Colon (tissue), 2 donors: ENCODE data around the gene COPA.
"Not testable (repeated sequence)": the region's sequence is repeated elsewhere in the genome, so short reads cannot be mapped to it uniquely, and the experiment has no call there.

Experiments used
- FAIRE-seq: peaks from 2 replicates; lab custom pipeline; 2012; peaks lifted over from hg19 to GRCh38; lab: Jason Lieb, UNC
- donor health status: control.
- donor health status: control.

COPA gene

DNA sequence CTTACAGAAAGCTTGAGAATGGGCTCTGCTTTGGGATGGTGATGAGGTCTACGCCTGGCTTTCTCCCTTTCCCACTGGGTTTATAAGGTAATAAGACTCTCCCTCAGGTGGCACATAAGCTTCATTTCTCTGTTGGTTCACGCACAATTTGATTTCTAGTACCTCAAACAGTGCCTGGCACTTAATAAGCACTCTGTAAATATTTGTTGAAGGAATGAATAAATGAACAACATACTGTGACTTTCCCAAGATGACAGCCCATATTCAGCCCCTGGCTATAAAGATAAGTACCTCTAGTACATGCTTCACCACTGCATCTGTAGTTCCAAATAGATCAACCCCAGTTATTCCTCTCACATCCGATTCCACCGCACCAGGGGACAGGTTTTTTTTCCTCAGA is 17.8 kb downstream of the COPA start:
- no peak for FAIRE-seq

DNA sequence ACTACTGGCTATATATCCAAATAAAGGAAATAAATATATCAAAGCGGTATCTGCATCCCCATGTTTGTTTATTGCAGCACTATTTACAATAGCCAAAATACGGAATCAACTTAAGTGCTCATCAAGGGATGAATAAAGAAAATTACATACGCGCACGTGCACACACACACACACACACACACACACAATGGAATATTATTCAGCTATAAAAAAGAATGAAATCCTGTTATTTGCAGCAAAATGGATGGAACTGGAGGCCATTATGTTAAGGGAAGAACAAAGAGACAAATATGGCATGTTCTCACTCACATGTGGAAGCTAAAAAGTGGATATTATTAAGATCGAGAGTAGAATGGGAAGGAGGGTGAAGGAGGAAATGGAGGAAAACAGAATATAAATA is 20.2 kb downstream of the COPA start:
- FAIRE-seq = no peak

DNA sequence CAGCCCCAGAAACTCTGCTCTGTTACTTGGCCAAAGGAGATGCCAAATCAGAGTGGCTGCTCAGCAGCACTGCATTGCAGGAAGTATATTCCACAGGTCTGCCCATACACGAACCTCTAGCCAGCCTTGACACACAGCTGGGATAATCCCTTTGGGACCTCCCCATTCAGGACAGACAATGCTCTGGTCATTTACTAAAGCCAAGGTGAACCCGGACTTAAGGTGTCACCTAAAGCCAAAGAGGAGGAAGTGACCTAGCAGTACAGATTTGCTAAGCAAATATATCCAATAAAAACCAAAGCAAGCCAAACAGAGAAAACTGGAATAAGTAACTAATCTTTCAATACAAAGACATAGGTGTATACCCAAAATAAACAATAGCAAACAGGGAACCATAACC is 27.7 kb downstream of the COPA start:
- FAIRE-seq = no peak

DNA sequence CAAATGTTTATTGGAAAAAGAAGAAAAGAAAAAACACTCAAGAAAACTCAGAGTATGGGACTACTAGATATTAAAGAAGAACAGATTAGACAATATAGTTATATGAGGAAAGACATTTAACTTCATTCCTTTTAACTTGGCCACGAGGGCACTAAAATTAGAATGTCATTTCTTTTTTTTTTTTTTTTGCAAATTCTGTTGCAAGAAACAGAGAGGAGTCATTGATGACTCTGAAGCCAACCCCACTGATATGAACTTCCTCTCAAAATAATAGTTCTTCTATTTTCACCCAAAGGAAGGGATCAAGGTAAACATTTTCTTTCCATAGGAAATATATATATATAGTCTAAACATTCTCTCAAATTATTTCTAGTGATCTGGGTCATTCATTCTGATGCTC is 33.5 kb downstream of the COPA start:
- FAIRE-seq = no peak

DNA sequence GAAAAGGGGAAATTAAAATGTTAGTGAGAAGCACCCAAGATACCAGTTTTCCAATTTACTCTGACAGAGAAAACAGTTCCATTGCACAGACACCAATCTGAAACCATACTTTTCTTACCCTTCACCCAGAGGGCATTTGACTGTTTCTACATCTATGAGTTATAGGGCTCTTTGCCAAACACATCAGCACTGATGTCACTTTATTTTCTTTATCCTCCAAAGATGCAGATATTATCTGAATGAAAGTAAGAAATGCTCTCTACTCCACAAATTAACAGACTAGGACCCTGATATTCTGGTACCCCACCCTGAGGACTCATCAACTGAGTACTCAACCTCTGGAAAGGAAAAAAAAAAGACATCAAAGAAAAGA is 33.9 kb downstream of the COPA start:
- FAIRE-seq = no peak

DNA sequence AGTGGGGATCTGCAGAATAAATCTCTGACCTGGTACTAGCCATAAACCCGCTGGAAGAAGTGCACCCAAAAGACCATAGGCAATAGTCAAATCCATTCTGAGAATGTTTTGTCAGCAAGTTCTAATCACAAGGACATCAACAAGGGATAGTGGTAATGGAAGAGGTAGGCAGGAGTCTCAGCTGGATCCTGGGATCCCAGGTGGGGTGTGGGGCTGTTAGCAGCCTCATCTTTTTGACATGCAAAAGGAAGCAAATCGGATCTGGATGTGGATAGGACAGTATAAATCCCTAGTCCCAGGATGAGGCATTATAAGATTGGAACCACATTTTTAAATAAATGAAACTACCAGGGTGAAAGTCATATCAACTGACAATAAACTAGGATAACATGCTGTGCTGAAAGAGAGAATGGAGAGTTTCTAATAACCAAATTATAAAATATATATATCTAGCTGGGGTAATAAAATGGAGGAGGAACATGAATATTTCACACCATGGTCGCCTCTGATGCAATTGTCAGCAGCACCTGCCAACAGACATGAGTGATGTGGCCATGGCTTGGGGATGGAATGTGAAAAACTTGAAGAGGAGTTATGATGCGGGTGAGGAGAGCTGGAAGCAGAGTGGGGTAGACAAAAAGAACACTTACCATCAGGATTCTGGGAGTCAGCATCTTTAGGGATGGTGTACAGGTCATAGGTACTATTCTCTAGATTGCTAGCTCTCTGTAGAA is 34.4 kb downstream of the COPA start:
- no peak for FAIRE-seq

DNA sequence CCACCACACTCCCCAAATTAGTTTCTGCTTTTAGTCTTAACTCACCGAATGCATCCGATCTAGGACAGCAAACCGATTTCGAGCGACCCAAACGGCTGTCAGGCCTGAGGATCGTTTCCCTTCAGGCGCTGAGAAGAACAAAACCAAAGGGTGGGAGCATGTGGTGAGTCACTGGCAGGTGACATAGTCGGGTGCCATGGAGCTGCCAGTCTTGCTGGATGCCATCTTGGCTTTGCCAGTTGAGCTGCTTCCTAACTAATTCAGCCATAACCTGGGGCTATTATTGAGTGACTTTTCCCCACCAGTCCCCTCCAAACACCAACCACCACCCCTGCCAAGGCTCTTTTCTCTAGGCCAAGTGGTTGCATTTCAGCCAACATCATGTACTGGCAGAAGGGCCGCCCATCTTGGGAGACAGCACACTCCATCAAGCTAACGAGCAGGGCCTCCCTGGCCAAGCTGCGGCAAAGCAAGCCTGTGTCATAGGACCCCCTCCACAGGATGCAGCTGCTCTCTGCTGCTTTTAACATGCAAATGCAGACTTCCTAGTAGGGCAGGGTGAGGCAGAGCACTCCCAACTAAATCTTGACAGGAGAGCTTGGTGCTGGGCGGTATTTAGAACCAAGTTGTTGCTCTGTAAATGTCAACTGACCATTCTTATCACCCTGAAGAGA is 35.8 kb downstream of the COPA start:
- FAIRE-seq = no peak

DNA sequence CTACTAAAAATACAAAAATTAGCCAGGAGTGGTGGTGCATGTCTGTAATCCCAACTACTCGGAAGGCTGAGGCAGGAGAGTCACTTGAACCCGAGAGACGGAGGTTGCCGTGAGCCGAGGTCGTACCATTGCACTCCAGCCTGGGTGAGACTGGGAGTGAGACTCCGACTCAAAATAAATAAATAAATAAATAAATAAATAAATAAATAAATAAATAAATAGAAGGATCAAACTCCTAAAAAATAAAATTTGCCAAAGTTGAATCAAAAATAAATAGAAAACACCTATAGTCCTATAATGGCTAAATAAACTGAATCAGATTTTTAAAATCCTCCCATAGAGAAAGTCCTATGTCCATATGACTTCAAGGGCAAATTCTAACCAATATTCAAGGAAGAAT is 42.9 kb downstream of the COPA start:
- FAIRE-seq = no peak

DNA sequence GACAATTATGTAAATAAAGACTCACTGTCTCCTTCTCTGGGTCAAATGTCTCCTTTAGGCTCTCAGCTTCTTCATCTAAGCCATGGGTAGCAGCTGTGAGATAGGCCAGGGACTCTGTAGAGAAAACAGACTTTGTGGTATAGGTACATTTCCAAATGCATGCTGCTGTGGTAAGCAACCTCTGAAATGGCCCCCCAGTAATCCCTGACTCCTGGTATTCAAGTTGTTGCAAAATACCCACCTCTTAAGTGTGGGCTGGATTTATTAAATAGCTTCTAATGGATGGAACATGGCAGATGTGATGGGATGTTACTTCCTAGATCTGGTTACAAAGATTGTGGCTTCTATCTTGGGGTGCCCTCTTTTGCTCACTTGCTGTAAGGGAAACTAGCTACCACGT is 47.0 kb downstream of the COPA start:
- no peak for FAIRE-seq

DNA sequence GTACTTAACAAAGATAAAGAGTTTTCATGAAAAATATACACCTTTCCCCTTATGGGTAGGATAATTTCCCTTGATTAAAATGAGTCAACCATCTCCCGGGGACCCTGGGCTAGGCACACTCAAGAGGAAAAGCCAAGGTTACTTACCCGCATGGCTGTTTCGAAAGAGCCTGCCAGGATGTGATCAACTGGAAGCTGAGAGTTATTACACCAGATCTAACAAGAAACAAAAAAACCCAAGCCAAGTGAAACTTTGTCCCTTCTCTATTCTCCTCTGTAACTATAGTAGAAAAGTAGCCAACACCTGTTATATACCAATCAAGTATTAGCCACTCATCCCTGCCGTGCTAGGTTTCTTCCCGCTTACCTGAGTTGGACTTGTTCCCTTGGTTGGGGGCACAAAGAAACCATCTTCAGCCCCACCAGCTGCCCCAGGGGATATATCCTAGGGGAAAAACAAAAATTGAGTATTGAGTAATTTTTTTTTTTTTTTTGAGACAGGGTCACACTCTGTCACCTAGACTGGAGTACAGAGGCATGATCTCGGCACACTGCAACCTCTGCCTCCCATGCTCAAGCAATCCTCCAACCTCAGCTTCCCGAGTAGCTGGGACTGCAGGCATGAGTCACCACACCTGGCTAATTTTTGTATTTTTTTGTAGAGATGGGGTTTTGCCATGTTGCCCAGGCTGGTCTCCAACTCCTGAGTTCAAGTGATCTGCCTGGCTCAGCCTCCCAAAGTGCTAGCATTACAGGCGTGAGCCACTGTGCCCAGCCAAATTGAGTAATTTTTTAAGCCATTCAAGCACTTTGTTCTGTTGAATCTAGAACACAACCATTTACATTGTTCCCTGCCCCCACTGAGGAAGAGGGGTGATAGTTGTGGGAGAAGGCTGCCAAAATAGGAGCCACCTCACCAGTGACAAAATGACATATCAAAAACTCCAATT is 49.8 kb downstream of the COPA start:
- no peak for FAIRE-seq

DNA sequence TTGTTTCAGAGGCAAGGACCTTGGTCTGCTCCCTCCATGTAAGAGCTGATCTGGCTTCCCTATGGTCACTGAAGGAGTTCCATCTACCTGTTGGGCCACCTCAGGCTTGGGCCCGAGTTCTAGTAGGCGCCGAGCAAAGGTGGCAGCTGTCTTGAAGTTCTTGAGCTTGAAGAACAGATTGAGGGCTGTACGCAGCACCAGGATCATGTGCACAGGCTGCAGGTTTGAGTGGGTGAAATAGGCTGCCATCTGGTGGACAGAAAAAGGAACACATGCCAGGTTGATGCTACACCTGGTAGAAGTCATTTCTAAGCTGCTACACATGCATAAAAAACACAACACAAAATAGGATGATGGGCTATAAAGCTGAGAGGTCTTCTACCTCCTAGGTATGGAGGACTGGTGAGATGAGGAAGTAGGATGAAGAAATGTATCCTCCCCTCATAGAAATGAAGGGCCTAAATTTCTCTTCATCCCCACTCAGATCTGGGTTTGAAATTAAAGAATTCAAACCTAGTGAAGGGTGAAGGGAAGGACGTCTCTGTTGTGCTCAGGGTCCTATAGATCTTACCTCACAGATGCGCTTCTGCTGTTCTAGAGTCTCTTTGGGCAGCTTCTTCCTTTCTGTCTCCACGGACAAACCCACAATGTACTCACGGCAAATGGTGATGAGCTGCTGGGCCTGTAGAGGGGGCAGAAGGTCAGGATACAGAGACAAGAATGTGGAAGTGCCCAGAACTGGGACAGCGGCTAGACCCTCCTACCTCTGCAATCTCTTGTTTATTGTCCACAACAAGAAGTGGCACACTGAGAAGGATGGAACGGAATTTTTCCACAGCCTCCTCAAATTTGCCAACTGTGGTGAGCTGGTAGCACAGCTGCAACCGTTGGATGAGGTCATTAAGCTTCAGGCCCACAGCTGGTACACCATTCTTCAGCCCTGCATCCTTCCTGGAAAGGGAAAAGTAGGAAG is 51.5 kb downstream of the COPA start:
- no peak for FAIRE-seq

DNA sequence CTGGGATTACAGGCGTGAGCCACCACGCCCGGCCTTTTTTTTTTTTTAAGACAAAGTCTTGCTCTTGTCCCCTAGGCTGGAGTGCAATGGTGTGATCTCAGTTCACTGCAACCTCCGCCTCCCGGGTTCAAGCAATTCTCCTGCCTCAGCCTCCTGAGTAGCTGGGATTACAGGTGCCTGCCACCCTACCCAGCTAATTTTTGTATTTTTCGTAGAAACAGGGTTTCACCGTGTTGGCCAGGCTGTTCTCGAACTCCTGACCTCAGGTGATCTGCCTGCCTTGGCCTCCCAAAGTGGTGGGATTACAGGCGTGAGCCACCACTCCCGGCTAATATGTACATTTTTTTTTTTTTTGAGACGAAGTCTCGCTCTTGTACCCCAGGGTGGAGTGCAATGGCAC is 55.3 kb downstream of the COPA start:
- FAIRE-seq = not testable (repeated sequence)

DNA sequence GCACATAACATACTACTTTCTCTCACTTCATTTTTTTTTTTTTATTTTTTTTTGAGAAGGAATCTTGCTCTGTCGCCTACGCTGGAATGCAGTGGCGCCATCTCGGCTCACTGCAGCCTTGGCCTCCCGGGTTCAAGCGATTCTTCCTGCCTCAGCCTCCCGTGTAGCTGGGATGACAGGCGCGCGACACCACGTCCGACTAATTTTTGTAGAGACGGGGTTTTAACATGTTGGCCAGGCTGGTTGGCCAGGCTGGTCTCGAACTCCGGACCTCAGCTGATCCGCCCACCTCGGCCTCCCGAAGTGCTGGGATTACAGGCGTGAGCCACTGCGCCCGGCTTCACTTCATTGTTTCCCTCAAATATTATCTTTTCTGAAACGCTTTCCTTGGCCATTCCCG is 57.5 kb downstream of the COPA start:
- FAIRE-seq = no peak

DNA sequence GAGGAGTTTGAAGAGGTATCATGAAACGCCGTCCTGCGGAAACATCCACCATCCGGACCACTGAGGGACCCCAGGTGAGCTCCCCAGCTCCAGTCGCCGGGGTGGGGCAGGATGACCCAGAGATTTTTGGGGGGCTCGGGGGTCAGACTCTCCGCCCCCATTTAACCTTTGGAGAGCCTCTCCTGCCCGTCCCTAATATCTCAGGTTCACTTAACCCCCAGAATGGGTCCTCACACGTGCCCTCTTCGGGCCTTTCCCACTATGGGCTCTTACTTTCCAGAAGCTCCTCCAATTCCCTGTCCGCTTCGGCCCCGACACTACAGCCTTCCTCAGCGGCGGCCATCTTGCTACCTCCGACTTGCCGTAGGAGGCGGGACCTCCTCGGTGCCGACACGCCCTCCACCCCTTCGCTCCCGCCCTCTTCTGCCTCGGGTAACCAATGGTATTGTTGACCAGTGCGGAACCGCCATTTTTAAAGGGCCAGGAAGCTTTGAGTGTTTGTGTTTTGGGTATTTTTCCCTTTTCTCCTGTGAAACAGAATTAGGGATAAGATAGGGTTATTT is 58.2 kb downstream of the COPA start, which contains the start of gene PEX19:
TSS of gene PEX19 (minus strand) at position 352 of the 563 bp plus-strand sequence. CDS start at position 343, 9 bp downstream.
- FAIRE-seq = peak; percentile 24

DNA sequence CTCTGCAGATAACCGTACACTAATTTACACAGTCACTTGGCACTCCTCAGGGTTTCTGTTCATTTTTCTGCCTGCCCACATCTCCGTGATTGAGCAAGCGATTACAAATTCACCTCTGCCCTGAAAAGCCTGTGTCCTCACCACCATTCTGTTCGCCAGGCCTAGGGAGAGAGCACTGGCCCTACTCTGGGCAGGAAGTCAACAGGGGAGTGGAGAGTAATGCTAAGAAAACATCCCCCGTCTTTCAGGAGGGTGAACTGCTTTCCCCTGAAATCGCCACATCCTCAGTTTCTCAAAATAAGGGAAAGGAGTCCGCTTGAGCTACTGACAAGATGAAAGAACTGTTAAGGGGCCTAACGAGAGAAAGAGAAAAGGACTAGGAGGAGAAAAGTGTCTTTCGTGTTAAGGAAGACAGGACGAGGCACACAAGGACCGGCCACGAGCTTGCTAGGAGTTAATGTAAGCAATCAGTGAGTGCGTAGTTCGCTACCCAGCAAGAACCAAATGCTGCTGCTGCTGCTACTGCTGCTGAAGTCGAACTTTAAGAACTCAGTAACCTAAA is 58.7 kb downstream of the COPA start:
- FAIRE-seq = no peak

DNA sequence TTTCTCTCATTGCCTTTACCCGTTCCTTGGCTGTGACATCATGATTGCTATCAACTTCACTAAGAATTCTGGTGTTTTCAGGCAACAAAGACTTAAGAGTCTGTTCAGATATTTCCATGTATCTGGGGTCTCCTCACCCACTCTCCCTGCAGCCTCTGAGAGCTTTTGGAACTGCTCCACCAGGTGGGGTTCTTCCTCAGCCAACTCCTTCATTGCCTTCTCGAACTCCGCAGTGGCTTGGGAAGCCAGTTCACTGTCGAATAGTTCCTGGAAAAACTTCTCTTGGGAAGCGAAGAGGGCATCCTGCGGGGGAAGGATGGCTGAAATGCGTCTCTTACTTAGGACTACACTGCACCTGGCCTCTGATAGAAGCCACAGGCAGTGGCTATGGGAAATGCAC is 60.2 kb downstream of the COPA start:
- no peak for FAIRE-seq

DNA sequence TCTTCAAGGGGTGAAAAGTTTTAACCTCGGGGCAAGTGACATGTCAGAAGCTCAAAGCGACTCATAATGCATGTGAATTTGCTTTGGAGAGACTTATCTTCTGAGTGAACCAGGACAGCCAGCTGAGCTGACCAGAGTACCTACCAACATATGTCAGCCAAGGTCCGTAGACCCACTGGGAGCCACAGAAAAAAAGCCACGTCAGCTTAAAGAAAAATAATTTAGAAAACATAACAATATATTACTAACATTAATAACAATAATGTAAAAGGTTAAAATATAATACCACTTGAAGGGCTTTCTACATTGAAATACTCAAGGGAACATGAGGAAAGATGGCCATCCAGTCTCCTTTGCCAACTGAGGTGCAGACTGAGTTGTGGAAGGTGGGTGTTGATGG is 65.1 kb downstream of the COPA start:
- FAIRE-seq = no peak

DNA sequence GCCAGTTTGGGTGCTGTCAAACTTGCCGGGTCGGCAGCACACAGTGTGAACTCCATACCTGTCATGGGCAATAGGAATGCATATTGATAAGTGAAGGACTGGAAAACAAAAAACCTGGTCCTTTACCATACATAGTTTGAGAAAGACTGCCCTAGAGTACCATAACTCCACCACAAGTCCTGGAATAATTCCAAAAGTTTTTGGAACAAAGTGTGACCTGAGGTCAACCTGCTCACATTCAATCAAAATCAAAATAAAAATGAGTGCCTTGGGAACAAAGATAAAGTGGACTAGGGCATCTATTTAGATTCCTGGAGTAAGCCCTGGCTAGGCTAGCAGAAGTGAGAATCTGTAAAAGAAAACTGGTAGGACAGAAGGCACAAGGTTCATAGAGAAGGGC is 65.7 kb downstream of the COPA start:
- no peak for FAIRE-seq

DNA sequence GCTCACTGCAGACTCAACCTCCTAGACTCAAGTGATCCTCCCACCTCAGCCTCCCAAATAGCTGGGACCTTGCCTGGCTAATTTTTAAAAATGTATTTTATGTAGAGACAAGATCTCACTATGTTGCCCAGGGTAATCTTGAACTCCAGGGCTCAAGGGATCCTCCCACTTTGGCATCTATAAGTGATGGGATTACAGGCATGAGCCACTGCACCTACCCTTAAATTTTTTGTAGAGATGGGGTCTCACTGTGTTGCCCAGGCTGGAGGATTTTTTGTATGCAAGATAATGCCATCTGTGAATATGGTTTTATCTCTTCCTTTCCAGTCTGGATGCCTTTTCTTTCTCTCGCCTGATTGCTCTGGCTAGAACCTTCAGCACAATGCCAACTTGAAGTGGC is 72.0 kb downstream of the COPA start:
- FAIRE-seq = no peak

DNA sequence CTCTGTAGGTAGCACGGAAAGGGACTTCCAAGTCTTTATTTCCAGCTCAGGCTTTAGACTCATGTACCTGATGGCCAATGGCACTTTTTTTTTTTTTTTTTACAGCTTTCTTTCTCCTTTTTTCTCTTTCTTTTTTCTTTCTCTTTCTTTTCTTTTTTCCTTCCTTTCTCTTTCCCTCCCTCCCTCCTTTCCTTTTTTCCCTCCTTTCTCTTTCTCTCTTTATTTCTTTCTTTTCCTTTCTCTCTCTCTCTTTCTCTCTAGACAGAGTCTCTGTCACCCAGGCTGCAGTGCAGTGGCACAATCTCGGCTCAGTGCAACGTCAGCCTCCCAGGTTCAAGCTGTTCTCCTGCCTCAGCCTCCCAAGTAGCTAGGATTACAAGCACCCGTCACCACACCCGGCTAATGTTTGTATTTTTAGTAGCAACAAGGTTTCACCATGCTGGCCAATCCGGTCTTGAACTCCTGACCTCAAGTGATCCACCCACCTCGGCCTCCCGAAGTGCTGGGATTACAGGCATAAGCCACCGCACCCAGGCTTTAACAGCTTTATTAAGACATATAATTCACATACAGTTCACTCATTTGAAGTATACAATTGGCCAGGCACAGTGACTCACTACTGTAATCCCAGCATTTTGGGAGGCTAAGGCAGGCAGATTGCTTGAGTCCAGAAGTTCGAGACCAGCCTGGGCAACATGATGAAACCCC is 75.6 kb downstream of the COPA start:
- FAIRE-seq = no peak
